GM19238 (cell line): ENCODE data around the gene G6PC2.

Experiments used
- DNase-seq: peaks from one replicate; pipeline ENCODE4 v3.0.0; 2011; ENCODE audit warnings: low spot score; ENCODE audit not compliant: insufficient read length

Gene G6PC2

GRCh38 chr2:168945508-168945907 lies 44.4 kb downstream of the G6PC2 start:
- no peak for DNase-seq

- DNase-seq: no peak
These were observed 47.6 kb downstream of the G6PC2 start for GRCh38 chr2:168948621-168949212.

GRCh38 chr2:168949324-168949723 lies 48.2 kb downstream of the G6PC2 start:
- no peak for DNase-seq

- no peak for DNase-seq
These were observed 50.8 kb downstream of the G6PC2 start for GRCh38 chr2:168951871-168952270.

GRCh38 chr2:168952424-168952823 lies 51.3 kb downstream of the G6PC2 start:
- no peak for DNase-seq

GRCh38 chr2:168954256-168954655 lies 53.2 kb downstream of the G6PC2 start:
- no peak for DNase-seq

- DNase-seq: no peak
These were observed 54.2 kb downstream of the G6PC2 start for GRCh38 chr2:168955321-168955720.

GRCh38 chr2:168956392-168956791 lies 55.3 kb downstream of the G6PC2 start:
- no peak for DNase-seq
